H1 (cell line): Measurements from ENCODE around the gene UGT1A8. TPM values are rescaled to one million over a fixed set of nuclear protein-coding genes. Genes with fewer than 3 reads are reported as not detected.

Experiments
- CTCF ChIA-PET: fragments of 300-600 bp; sonication (Branson Sonifier 250); formaldehyde crosslinking; loops from one replicate; lab custom pipeline; 2021; ENCODE audit not compliant: partially characterized antibody; lab: Charles Lee
- POLR2A ChIA-PET: fragments of 300-600 bp; sonication (Branson Sonifier 250); formaldehyde crosslinking; loops from one replicate; lab custom pipeline; 2021; ENCODE audit warnings: inconsistent platforms; ENCODE audit not compliant: partially characterized antibody; lab: Charles Lee
- DNase-seq, 2 experiments: peaks; one replicate each; pipeline versions ENCODE4 v3.0.0 to v3.0.0-alpha.2; 2010 to 2022; ENCODE audit warnings: low spot score in 2 of 2, low read depth in 1 of 2, mixed read lengths in 1 of 2
- FAIRE-seq: peaks from 2 replicates; lab custom pipeline; 2011; peaks lifted over from hg19 to GRCh38; lab: Jason Lieb, UNC
- H2AFZ ChIP-seq: 2 replicates; pipeline ENCODE4 v1.8.1; 2012; ENCODE audit warnings: low read length, inconsistent platforms
- H2AK5ac ChIP-seq: 2 replicates; pipeline ENCODE4 v1.6.1; 2013; ENCODE audit warnings: low read depth, low read length
- H2BK120ac ChIP-seq: replicated peaks from 2 replicates; pipeline ENCODE3; 2013; ENCODE audit warnings: low read depth, low read length, inconsistent platforms
- H2BK12ac ChIP-seq: 2 replicates; pipeline ENCODE4 v1.6.1; 2013; ENCODE audit warnings: low read depth, low read length
- H2BK15ac ChIP-seq: 2 replicates; pipeline ENCODE4 v1.6.1; 2013; ENCODE audit warnings: low read length
- H2BK20ac ChIP-seq: 2 replicates; pipeline ENCODE4 v1.6.1; 2013; ENCODE audit warnings: low read length
- H2BK5ac ChIP-seq: 2 replicates; pipeline ENCODE4 v1.6.1; 2013; ENCODE audit warnings: low read depth, low read length
- H3K14ac ChIP-seq: 2 replicates; pipeline ENCODE4 v1.6.1; 2013; ENCODE audit warnings: inconsistent platforms; ENCODE audit not compliant: insufficient read length
- H3K18ac ChIP-seq: 2 replicates; pipeline ENCODE4 v1.6.1; 2013; ENCODE audit warnings: low read length; ENCODE audit errors: extremely low read depth
- H3K23ac ChIP-seq: 2 replicates; pipeline ENCODE4 v1.6.1; 2013; ENCODE audit warnings: inconsistent platforms; ENCODE audit not compliant: insufficient read length
- H3K23me2 ChIP-seq: 2 replicates; pipeline ENCODE4 v1.6.1; 2013; ENCODE audit warnings: low read depth, low read length
- H3K27ac ChIP-seq: 2 replicates; pipeline ENCODE4 v1.6.1; 2011; ENCODE audit warnings: low read depth, low read length, inconsistent platforms
- H3K27me3 ChIP-seq, 4 experiments: replicated peaks in 1 of 4; 1 replicate in 1 of 4; 2 replicates in 3 of 4; pipeline versions ENCODE4 v1.6.1 to v1.8.1; 2011 to 2013; ENCODE audit warnings: low read length in 3 of 4, mild to moderate bottlenecking in 3 of 4, inconsistent platforms in 2 of 4, mixed read lengths in 2 of 4, moderate library complexity in 1 of 4; ENCODE audit not compliant: control insufficient read depth in 3 of 4, insufficient read depth in 3 of 4; ENCODE audit errors: extremely low read depth in 1 of 4
- H3K36me3 ChIP-seq, 4 experiments: 2 replicates each; pipeline versions ENCODE4 v1.6.1 to v1.8.1; 2011 to 2013; ENCODE audit warnings: mild to moderate bottlenecking in 4 of 4, low read length in 3 of 4, moderate library complexity in 2 of 4, control low read depth in 1 of 4, inconsistent platforms in 1 of 4; ENCODE audit not compliant: insufficient read depth in 4 of 4, control insufficient read depth in 2 of 4
- H3K4ac ChIP-seq: replicated peaks from 2 replicates; pipeline ENCODE3; 2013; ENCODE audit warnings: low read length, low read depth, mixed read lengths, inconsistent platforms; ENCODE audit not compliant: insufficient read length
- H3K4me1 ChIP-seq, 4 experiments: replicated peaks in 1 of 4; 1 replicate in 1 of 4; 2 replicates in 3 of 4; pipeline versions ENCODE4 v1.6.1 to v1.8.1; 2011 to 2013; ENCODE audit warnings: low read length in 3 of 4, inconsistent platforms in 2 of 4, mixed read lengths in 1 of 4; ENCODE audit not compliant: insufficient read depth in 4 of 4, control insufficient read depth in 3 of 4
- H3K4me2 ChIP-seq, 2 experiments: 2 replicates each; pipeline versions ENCODE4 v1.6.1 to v1.8.1; 2011 to 2013; ENCODE audit warnings: low read depth in 2 of 2, low read length in 2 of 2, control low read depth in 1 of 2, inconsistent platforms in 1 of 2, mild to moderate bottlenecking in 1 of 2; ENCODE audit not compliant: insufficient read depth in 1 of 2
- H3K4me3 ChIP-seq, 4 experiments: fragments of 200-600, 300-600 bp in 1 of 4; sonication (generic), shearing (Covaris generic), sonication (Bioruptor Twin) in 1 of 4; 2 replicates each; pipeline versions ENCODE4 v1.5.1 to v1.8.1; 2011 to 2016; ENCODE audit warnings: low read length in 4 of 4, low read depth in 3 of 4, control low read depth in 2 of 4, inconsistent platforms in 2 of 4, mild to moderate bottlenecking in 2 of 4, mixed read lengths in 1 of 4, moderate library complexity in 1 of 4; ENCODE audit not compliant: insufficient read depth in 2 of 4; ENCODE audit errors: extremely low read depth in 1 of 4
- H3K56ac ChIP-seq: replicated peaks from 2 replicates; pipeline ENCODE3; 2013; ENCODE audit warnings: low read depth, mild to moderate bottlenecking, mixed read lengths, low read length, inconsistent platforms; ENCODE audit not compliant: insufficient read length
- H3K79me1 ChIP-seq: 2 replicates; pipeline ENCODE4 v1.6.1; 2013; ENCODE audit warnings: low read depth, low read length, control low read depth
- H3K79me2 ChIP-seq, 2 experiments: 2 replicates each; pipeline versions ENCODE4 v1.6.1 to v1.8.1; 2012 to 2013; ENCODE audit warnings: low read length in 2 of 2, mild to moderate bottlenecking in 2 of 2, inconsistent platforms in 1 of 2; ENCODE audit not compliant: insufficient read depth in 2 of 2, control insufficient read depth in 1 of 2
- H3K9ac ChIP-seq, 4 experiments: replicated peaks in 1 of 4; 1 replicate in 1 of 4; 2 replicates in 3 of 4; pipeline versions ENCODE4 v1.6.1 to v1.8.1; 2011 to 2013; ENCODE audit warnings: low read depth in 3 of 4, low read length in 3 of 4, control low read depth in 2 of 4, mild to moderate bottlenecking in 2 of 4, moderate library complexity in 2 of 4, inconsistent platforms in 1 of 4; ENCODE audit errors: extremely low read depth in 1 of 4
- H3K9me3 ChIP-seq, 2 experiments: 2 replicates each; pipeline versions ENCODE4 v1.6.1 to v1.8.1; 2012 to 2013; ENCODE audit warnings: mild to moderate bottlenecking in 2 of 2, moderate library complexity in 2 of 2, control low read depth in 1 of 2, inconsistent platforms in 1 of 2, low read depth in 1 of 2, low read length in 1 of 2, mixed read lengths in 1 of 2; ENCODE audit not compliant: insufficient read depth in 2 of 2
- H4K20me1 ChIP-seq, 2 experiments: replicated peaks in 1 of 2; 2 replicates each; pipeline versions ENCODE3 to v1.8.1; 2011 to 2013; ENCODE audit warnings: inconsistent platforms in 2 of 2, low read length in 2 of 2, mild to moderate bottlenecking in 1 of 2; ENCODE audit not compliant: insufficient read depth in 2 of 2, control insufficient read depth in 1 of 2
- H4K5ac ChIP-seq: 2 replicates; pipeline ENCODE4 v1.6.1; 2013; ENCODE audit warnings: low read length, low read depth, mixed read lengths, inconsistent platforms; ENCODE audit not compliant: insufficient read length
- H4K8ac ChIP-seq: 2 replicates; pipeline ENCODE4 v1.8.0; 2013; ENCODE audit warnings: mild to moderate bottlenecking, moderate library complexity, low read length, inconsistent platforms; ENCODE audit not compliant: insufficient read depth; ENCODE audit errors: extremely low read depth
- H4K91ac ChIP-seq: replicated peaks from 2 replicates; pipeline ENCODE3; 2013; ENCODE audit warnings: low read length, mixed read lengths, inconsistent platforms; ENCODE audit not compliant: insufficient read length
- HDAC2 ChIP-seq, 2 experiments: fragments of 300-600 bp in 1 of 2; sonication (generic) in 1 of 2; IDR thresholded peaks; 2 replicates each; pipeline ENCODE4 v1.6.1; 2011 to 2012; ENCODE audit warnings: low read depth in 2 of 2, low read length in 2 of 2, mild to moderate bottlenecking in 2 of 2, moderate library complexity in 2 of 2, borderline replicate concordance in 1 of 2, inconsistent platforms in 1 of 2
- KDM1A ChIP-seq: fragments of 200-600, 300-600 bp; sonication (generic); IDR thresholded peaks from 2 replicates; pipeline ENCODE4 v1.7.1; 2016; ENCODE audit warnings: mild to moderate bottlenecking, low read length, borderline replicate concordance
- MAX ChIP-seq: IDR thresholded peaks from 2 replicates; pipeline ENCODE4 v1.6.1; 2012; ENCODE audit warnings: inconsistent platforms
- SIN3A ChIP-seq, 2 experiments: IDR thresholded peaks in 1 of 2; conservative IDR thresholded peaks in 1 of 2; 2 replicates each; pipeline ENCODE4 v1.6.1; 2011 to 2012; ENCODE audit warnings: low read length in 2 of 2, improper control_type of control experiment in 1 of 2, low read depth in 1 of 2, mild to moderate bottlenecking in 1 of 2
- SIX5 ChIP-seq: IDR thresholded peaks from 2 replicates; pipeline ENCODE4 v1.6.1; 2011; ENCODE audit warnings: mild to moderate bottlenecking, low read depth, low read length
- SP2 ChIP-seq: IDR thresholded peaks from 2 replicates; pipeline ENCODE4 v1.6.1; 2012; ENCODE audit warnings: mild to moderate bottlenecking, low read length, inconsistent platforms
- TAF1 ChIP-seq: IDR thresholded peaks from 2 replicates; pipeline ENCODE4 v1.6.1; 2011; ENCODE audit warnings: mild to moderate bottlenecking, low read depth, low read length
- WGBS, 2 experiments: shearing (Covaris generic) in 1 of 2; methylation state at CpG; one replicate each; pipeline versions ENCODE4 v1.1.6 to v1.1.7; 2013 to 2015; ENCODE audit warnings: low lambda C conversion rate in 2 of 2, mixed read lengths in 2 of 2, inconsistent platforms in 1 of 2, low coverage in 1 of 2, missing lambda C conversion rate in 1 of 2; ENCODE audit not compliant: insufficient replicate concordance in 2 of 2, insufficient coverage in 1 of 2, insufficient read length in 1 of 2; ENCODE audit errors: extremely low coverage in 1 of 2, missing lambda C conversion rate in 1 of 2; 5-methylcytosine and 5-hydroxymethylcytosine counted together
- polyA plus RNA-seq, 7 experiments: library from polyadenylated mRNA; depleted of rRNA in 3 of 7; stranded (reverse) in 5 of 7; unstranded in 2 of 7; fragments of >200 nt in 5 of 7; fragments of 200-250 nt in 2 of 7; gene quantifications; 1 replicate in 5 of 7; 2 replicates in 1 of 7; 4 replicates in 1 of 7; pipeline versions ENCODE4 v1.2.1 to v1.2.3, GENCODE V29; 2011 to 2013; ENCODE audit warnings: missing spikeins in 2 of 7, mixed read lengths in 2 of 7
- total RNA-seq: library from RNA; stranded (reverse); fragmentation: NEBNext Ultra II Directional; extraction: Animal tissue kit (Norgen Biotek cat#: 25700); gene quantifications from 2 replicates; pipeline ENCODE4 v1.2.1, GENCODE V29; 2021

The UGT1A8 gene
- total and polyA plus RNA-seq, 2 of the 8 experiments (the other 6 are each of a cell fraction or from before 2014, with no cell fraction given): not detected

GRCh38 chr2:233766416-233766815 is 149.0 kb downstream of the UGT1A8 start:
- H2AK5ac ChIP-seq: no peak overlapping the region
- no peak for DNase-seq
- no peak overlapping the region for H2BK120ac ChIP-seq
- H3K79me1 ChIP-seq: no peaks in the 10 kb centered on the region
- H3K9me3 ChIP-seq: 0 out of 4 replicates have a peak, but pooled peaks cover 0 to 4% of the 10 kb centered on the region in 2 experiments
- H4K5ac ChIP-seq: no peak overlapping the region
- no peak overlapping the region for H2BK12ac ChIP-seq
- no peaks in the 10 kb centered on the region for H4K20me1 ChIP-seq
- H3K27me3 ChIP-seq: no peaks in the 10 kb centered on the region
- no peak overlapping the region for H4K91ac ChIP-seq
- TF ChIP-seq SP2: no peak
- no peak for TF ChIP-seq TAF1
- no peak for TF ChIP-seq KDM1A
- no peak for TF ChIP-seq HDAC2 (IDR thresholded peaks at IDR 0.05; ENCODE audit: borderline replicate concordance in 1 of 2, low read depth in 2 of 2, low read length in 2 of 2)
- TF ChIP-seq MAX: no peak
- TF ChIP-seq SIX5: no peak
- TF ChIP-seq SIN3A (conservative IDR thresholded peaks at IDR 0.05 in 1 of 2, IDR thresholded peaks at IDR 0.05 in 1 of 2; ENCODE audit: low read depth in 1 of 2, low read length in 2 of 2): no peak
- TF ChIP-seq, all 59 proteins: peak for 0
- H3K18ac ChIP-seq: no peak overlapping the region
- H3K4me2 ChIP-seq: no peak overlapping the region
- no peak overlapping the region for H3K56ac ChIP-seq
- no peak overlapping the region for H4K8ac ChIP-seq
- no peak overlapping the region for H2BK20ac ChIP-seq
- H2AFZ ChIP-seq: no peak overlapping the region
- H3K79me2 ChIP-seq: no peaks in the 10 kb centered on the region
- H3K23ac ChIP-seq: no peak overlapping the region
- no peak overlapping the region for H3K27ac ChIP-seq
- no peak overlapping the region for H3K4ac ChIP-seq
- FAIRE-seq: no peak
- no peaks in the 10 kb centered on the region for H3K36me3 ChIP-seq
- H3K23me2 ChIP-seq: peaks cover 2% of the 10 kb centered on the region; the same call in 1 of the 2 replicates
- ChIA-PET POLR2A (no interaction called here), CTCF (interaction anchor here (0.6 kb wide), 1 partner anchor 162 kb away, joined by 3 read pairs; no protein-coding TSS in a partner anchor)
- H2BK15ac ChIP-seq: no peak overlapping the region
- no peak overlapping the region for H2BK5ac ChIP-seq
- no peak overlapping the region for H3K9ac ChIP-seq
- H3K4me1 ChIP-seq: no peaks in the 10 kb centered on the region; a peak in 1 of 7 replicates
- H3K4me3 ChIP-seq: no peak overlapping the region
- no peak overlapping the region for H3K14ac ChIP-seq
- 84% methylated on average over 3 of the region's 4 CpGs; no CpG with 5 or more reads in 1 of the 2 experiments for WGBS, 2 experiments
